ENCODE data around the gene ABCB9.
A peak's percentile ranks its signal among the peaks of the same experiment; 100 is the strongest.
"Not testable (repeated sequence)": the region's sequence is repeated elsewhere in the genome, so short reads cannot be mapped to it uniquely, and the experiment has no call there.

The ABCB9 gene

DNA sequence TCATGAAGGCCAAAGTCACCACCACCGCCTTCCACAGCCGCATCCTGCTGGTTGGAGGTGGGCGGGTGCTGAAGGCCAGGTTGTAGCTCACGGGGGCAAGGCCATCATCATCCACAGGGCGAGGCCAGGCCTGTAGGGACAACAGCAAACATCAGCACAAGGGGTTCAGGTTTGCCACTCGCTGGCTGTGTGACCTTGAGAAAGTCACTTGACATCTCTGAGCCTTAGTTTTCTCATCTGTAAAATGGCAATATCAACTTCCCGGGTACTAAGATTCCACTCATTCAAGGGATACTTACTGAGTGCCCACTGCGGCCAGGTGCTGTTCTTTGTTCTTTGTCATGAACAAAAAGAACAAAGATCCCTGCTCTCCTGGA, 6.1 kb downstream of the ABCB9 start:
- no peak for DNase-seq

DNA sequence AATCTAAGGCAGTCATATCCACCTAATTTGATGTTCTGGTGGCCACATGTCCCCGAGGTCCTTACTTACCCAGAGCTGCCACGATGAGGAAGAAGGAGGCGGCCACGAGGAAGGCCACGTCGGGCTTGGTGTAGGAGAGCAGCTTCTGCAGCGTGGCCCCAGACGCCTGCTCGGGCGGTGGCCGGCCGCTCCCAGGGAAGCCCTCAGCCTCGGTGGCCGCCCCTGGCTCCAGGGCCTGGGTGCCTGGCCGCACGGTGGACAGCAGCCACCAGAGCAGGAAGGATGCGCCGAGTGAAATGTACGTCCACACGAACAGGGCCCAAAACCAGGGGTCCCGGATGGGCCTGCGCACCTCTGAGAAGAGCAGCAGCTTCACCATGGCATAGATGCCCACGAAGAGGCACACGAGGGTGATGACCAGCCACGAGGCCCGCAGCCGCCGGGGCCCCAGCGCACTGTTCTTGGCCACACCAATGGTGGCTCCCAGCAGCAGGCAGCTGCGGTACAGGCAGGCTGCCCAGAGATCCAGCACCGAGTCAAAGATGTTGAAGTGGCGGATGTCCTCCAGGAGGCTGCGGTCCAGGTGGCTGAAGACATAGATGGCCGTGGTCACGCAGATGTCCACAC, 6.6 kb downstream of the ABCB9 start:
- DNase-seq: no peak

DNA sequence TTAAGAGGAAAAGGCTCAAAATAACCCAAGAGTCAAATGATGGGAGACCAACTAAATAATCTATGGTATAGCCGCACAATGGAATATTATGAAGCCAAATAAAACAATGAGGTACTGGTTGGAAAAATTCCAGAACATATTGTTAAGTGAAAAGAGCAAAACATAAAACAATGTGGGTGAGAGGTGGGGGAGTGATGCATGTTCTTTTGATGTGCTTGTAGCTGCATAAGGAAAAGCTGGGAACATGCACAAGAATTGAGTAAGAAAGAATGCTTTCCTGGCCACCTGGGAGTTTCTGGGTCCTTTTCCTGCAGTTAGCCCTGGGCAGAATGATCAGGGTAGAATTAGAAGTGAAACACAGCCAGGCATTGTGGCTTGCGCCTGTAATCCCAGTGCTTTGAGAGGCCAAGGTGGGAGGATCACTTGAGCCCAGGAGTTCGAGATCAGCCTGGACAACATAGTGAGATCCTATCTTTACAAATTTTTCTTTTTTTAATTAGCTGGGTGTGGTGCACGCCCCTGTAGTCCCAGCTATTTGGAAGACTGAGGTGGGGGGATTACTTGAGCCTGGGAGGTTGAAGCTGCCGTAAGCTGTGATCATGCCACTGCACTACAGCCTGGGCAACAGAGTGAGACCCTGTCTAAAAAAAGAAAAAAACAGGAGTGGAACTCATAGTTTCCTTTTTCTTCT, 7.9 kb downstream of the ABCB9 start:
- no peak for DNase-seq

DNA sequence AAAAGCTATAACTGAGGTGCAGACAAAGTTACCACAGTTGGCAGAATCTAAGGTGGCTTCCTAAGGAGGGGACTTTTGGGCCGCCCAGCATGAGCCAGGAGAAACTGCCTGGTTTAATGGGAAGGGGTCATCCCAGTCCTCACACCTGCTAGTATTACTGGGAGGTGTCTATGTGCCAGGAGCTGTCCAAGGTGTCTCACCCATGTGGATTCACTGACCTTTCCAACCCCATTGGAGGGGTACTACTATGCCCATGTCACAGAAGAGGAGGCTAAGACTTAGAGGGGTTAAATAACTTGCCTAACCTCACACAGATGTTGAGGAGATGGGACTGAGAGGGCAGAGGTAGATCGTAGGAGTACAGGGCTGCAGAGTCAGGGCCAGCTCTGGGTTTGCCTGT, 10.2 kb downstream of the ABCB9 start:
- DNase-seq: no peak

DNA sequence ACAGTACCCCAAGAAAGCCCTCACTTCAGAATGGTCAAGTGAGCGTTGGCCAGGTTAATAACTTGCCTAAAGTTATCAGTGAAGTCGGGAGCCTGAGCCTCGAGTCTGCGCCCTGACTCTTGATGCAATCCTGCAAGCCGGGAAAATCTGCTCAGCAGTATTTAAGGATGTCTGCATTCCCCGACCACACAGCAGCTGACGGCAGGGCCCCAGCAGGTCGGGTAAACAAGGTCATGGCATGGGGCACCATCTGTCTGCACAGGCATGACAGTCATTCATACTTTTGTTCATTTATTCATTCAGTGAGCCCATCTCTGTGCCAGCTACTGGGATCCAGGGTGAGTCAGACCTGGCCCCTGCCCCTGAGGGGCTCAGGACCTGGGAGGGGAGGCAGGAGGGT, 11.1 kb downstream of the ABCB9 start:
- no peak for DNase-seq

DNA sequence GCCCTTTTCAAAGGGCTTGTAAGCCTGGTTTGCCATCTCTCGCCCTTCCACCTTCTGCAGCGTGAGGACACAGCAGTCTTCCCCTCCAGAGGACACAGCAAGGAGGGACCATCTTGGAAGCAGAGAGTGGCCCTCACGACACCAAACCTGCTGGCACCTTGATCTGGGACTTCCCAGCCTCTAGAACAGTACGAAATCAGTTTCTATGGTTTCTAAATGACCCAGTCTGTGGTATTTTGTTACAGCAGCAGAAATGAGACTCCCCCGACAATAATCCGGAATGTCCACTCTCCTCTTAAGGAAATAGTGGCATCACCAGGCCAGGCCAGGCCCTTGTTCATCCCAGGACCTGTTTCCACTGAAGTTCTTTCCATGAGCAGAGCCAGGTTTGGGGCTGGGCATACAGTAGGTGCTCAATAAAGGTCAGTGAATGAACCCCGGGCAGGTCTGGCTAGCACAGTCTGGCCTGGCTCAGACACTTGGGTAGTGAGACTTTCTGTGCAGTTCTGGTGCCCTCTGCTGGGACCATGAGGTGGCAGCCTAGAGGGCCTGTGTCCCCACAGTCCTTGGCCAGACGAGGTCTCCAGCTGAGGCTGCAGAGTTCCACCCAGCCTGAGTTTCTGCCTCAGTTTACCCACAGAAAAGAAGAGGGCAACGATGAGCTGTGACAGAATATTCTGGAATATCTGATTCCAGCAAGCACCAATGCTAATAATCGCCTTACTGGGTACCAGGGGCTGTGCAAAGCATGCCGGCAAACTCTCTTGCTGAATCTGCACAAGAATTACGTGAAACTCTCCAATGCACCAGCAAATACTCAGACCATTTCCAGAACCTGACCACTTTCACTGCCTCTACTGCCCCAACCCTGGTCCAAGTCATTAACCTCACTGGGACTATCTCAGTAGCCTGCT, 14.0 kb downstream of the ABCB9 start:
- DNase-seq: peak; percentile 85 to 88 (median 88)

DNA sequence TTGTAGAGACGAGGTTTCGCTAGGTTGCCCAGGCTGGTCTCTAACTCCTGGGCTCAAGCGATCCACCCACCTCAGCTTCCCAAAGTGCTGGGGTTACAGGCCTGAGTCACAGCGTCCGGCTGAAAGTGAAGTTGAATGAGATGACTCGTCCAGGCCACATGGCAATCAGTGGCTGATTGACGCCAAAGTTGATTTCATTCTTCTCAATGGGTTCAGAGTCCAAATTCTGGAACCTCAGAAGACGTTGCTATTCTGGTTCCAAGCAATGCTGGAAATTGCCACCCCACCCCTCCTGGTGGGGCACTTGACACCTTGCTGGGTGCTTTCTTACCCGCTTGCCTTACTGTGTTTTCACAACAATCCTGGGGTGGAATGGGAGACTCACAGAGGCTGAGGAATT, 14.9 kb downstream of the ABCB9 start:
- DNase-seq: peak; percentile 81 to 90 (median 89)

DNA sequence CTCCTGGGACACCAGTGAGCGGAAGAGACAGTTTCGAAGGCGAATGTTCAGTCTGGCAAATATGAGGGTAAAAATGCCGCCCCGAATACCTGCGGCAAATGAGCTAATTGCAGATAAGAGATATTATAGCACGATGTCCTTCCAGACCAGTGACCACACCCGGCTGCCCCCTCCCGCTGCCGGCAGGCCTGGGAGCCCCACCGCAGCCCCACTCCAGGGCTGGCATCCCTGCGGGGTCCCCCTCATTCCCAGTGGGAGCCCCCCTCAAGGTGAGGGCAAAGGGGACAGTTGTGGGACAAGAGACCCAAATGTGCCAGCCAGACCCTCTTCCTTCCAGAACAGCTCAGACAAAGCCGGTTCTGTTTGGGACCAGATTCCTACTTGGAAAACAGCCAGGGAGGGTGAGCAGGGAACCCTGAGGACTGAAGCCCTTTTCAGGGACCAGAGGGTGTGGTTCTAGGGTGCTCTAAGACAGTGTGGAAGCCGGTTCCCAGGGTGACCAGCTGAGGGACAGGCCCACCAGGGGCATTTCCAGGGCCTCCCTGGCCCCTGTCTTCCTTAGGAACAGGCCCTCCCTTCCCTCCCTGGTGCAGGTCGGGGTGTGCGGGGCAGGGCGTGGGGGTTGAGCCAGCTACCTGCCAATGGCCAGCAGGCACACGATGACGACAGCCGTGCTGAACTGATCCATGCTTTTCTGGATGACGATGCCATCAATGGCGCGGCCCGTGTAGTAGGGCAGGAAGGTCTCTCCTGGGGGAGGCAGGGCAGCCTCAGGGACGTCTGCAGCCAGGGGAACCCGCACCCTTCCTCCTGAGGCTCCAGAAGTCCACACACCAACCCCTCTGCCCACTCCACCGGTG, 16.2 kb downstream of the ABCB9 start:
- no peak for DNase-seq

DNA sequence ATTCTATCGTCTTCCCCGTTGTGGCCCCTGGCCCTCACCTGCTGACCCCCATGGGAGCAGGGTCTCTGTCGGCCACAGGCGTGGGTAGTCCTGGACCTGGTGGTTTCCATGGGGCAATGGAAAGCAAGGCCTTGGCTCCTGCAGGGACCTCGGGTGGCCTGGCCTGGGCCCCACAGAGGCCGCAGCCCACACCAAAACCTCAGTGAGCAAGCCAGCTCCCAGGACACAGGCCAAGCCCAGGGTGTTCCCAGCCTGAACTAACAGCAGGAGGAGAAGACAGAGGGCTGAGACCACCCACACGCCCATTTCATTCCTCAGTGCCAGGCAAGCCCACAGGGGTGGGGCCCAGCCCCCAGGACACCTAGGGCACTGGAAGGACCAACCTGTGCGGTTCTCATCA, 16.9 kb downstream of the ABCB9 start:
- no peak for DNase-seq

DNA sequence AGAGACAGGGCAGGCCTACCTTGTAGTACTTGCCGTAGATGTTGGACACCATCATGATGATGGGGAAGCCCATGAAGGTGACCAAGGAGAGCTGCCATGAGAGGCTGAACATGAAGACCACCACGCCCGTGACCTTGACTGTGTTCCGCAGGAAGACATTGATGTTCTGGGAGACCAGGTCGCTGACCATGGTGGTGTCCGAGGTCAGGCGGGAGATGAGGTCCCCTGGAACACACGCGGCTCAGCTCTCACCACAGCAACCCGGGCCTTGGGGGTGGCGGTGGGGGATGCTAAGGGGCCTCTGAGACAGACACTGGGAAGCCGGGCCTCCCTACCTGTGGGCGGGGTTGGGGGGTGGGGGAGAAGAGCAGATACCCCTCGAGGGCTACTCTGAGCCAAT, 17.7 kb downstream of the ABCB9 start:
- DNase-seq: no peak

DNA sequence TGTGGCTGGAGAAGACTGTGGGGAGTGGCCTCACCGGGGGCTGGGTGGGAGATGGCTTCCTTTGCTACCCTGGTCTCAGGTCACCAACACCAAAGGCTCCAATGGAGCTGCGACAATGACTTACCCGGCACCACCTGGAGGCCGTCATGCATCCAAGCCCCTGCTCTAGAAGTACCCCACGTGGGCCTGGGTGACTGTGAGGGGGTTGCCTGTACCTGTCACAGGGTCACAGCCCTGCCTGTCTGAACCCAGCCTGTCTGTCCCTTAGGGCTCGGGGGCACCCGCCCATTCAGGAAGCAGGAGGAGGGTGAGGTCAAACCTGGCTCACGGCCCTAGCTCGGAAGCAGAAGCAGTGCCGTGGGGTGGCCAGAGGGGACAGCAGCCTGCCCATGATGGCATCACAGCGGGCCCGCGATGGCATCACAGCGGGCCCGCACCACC, 18.9 kb downstream of the ABCB9 start:
- peak; percentile 78 to 88 (median 82) for DNase-seq

DNA sequence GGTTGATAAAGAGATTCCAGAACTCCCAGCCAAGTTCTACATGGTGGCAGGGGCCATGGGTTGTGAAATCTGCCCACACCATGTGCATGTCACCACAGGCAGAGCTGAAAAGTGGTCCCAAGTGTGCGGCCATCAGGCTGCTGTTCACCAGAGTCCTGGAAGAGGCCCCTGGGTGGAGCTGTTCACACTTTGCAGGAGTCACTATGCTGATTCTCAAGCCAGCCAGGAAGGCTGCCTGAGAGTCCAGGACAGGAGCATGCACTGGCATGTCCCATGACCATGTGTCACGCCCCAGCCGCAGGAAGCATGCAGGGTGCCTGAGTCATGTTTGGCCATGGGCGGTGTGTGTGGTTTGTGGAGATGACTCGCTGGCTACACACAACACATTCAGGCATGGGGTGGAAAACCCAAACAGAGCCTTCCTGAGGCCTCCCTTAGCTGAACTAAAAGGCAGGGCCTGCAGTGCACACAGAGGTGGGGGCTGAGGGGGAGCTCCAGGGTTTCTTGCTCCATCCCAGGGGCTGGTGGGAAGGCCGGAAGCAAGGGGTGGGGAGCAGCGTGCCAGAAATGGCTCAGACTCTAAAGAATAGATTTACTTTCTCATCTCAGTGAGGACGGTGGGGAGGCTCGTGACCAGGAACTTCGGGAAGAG, 19.4 kb downstream of the ABCB9 start:
- DNase-seq: peak; percentile 97 to 99 (median 99)

DNA sequence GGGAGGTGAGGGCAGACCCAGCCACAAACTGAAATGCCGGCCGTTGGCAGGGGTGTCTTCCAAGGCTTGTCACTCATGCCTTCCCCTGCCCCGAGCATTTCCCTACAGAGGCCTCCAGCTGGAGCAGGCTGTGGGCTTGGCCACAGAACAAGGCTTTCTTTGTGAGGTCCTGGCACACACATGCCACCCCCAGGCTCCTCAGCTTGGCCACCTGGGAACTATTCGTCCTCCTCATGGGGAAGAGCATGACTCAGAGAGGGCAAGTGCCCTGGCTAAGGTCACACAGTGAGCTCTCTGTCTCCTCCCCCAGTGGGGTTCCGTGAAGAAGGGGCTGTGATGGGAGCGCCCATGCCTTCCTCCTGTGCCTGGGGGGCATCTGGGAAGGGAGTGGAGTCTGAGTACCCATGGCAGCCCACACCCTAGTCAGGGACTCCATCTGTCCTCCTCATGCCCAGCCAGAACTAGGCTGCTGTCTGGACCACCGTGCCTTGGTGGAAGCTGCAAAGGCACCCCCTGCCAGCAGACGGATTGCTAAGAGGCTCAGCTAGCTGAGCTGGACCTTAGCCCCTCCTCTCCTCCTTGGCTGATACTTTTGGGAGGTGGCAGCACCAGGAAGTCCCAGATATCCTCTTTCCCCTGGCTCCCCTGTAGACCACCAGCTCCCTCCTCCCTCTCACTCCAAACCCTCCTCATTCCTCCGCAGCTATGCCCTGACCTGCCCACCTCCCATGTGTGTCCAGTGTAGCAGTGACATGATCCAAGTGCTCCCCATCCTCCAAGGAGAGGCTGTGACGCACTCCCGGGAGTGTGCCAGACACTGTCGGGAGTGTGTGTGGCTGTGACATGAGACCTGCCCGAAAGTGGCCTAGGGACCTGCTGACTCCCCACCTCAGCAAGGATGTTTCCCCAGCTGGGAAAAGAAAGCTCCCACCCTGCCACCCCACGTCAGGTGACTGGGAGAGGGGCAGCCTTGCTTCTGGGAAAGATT, 21.4 kb downstream of the ABCB9 start:
- peak in 2 of 3 donors; percentile 29 to 30 for DNase-seq

DNA sequence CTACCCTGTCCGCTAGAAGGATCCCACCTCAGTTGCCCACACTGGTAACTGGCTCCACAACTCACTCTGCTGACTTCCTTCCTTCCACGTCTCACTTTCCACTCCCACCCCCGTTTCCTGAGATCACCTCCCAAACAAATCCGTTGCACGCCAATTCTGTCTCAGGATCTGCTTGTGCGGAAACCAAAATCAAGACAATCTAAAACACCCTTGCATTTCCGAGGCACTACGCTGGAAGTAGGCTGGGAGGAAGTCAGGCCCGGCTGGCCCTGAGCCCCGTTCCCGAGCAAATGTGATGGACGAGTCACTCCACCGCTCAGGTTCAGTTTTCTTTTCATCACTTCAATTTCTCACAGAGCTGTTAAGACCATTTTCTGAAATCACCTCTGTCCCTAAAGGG, 23.1 kb downstream of the ABCB9 start:
- DNase-seq: peak; percentile 64 to 65 (median 64)

DNA sequence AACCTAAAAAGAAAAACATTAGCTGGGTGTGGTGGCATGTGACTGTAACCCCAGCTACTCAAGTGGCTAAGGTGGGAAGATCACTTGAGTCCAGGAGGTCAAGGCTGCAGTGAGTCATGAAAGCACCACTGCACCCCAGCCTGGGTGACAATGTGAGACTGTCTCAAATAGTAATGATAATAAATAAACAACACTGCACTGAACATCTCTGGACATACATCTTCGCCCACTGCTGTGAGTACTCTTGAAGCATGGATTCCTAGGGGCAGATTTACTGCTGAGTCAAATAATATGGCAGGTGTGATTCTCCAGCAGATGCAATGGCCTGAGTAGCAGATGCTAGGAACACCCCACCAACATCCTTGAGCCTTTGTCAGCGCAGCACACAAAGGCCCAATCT, 23.6 kb downstream of the ABCB9 start:
- no peak for DNase-seq

DNA sequence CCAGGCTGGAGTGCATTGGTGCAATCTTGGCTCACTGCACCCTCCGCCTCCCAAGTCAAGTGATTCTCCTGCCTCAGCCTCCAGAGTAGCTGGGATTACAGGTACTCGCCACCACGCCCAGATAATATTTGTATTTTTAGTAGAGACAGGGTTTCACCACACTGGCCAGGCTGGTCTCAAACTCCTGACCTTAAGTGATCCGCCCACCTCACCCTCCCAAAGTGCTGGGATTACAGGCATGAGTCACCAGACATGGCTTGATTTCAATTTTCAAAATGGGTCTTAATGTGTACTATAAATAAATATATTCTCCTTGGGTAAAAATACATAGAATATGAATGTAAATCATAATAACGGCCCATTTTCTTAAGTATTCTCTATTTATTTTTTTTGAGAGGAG, 24.9 kb downstream of the ABCB9 start:
- DNase-seq: not testable (repeated sequence)

DNA sequence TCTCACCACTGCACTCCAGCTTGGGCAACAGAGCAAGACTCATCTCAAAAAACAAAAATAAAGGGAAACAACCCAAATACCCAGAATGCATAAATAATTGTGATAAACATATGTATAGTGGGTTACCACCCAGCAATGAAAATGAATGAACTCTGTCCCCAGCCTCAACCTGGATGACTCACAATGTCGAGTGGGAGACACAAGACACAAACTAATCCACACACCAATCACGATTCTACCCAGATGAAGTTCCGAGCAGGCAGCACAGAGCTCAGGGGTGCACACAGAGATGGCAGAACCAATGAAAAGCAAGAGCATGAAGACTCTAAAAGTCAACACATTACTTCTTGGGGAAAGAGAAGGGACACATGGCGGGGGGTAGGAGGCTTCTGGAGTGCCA, 27.1 kb downstream of the ABCB9 start:
- DNase-seq: no peak

DNA sequence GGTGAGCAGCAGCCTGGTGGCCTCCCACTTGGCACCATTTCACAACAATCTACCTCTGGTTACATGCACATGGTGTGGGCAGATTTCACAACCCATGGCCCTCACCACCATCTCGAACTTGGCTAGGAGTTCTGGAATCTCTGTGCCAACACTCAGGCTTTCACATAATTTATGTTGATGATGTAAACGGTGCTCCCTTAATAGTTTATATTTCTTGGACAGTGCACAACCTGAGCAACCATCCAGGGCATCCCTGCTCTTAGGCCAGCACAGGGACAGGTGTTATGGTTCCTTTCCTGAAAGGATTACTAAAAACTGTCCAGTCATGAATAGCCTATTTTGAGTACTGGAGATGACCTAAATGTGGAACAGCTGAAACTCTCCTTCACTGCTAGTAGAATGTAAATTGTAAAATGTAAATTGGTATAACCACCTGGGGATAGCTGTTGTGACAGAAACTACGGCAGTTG, 28.6 kb downstream of the ABCB9 start:
- DNase-seq: peak in 2 of 3 donors; percentile 24 to 31

DNA sequence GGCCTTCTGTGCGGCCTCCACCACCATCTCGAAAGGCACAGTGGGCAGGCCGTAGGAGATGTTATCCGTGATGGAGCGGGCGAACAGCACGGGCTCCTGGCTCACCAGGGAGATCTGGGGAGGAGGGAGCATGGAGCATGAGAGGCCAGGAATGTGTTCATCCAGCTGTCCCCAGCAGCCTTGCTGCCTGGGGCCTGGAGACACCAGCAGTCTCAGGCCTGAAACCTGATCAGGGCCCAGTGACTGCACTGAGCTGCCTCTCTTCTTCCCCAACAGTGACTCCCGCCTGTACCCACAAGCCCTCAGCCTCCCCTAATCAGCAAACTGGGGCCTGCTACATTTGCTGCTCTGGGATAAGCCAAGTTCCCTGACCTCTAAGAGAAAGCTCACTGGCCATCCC, 30.9 kb downstream of the ABCB9 start:
- no peak for DNase-seq

DNA sequence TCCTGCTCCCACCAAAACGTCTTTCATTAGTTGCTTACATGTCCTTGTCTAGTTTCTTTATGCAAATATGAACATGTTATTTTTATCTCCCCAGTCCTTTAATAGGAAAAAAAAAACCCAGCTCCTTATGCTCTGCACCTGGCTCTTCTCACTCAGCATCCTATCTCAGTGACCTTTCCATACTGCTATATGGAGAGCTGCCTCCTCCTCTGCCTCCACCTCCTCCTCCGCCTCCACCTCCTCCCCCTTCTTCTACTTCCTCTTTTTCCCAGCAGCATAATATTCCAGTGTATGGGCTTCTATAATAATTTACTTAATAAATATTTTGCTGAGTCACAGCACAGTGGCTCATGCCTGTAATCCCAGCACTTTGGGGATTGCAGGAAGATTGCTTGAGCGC, 31.5 kb downstream of the ABCB9 start:
- no peak for DNase-seq

DNA sequence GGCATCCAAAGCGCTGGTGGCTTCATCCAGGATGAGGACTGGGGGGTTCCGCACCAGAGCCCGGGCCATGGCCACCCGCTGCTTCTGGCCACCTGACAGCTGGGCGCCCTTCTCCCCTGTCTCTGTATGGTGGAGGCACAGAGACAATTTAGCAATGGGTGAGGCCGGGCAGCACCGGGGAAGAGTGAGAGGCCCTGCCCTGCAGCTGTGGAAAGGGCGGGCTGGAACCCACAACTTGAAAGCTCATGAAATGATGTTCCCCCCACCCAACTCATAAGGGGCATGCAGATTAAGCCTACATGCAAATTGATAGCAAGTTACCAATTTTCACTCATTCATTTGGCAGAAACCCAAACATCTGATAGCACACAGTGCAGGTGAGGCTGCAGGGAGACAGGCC, 34.1 kb downstream of the ABCB9 start:
- DNase-seq: no peak
